Esophagus squamous epithelium (tissue), 4 donors: Measurements from ENCODE around the gene ST6GALNAC3.

Source experiments
- POLR2A ChIP-seq, 4 donors: fragments of 450-650 bp; IDR thresholded peaks; one replicate each; pipeline ENCODE4 v1.6.1; 2017; ENCODE audit warnings: antibody characterized with exemption in 4 of 4, mild to moderate bottlenecking in 4 of 4, moderate library complexity in 3 of 4
- TF ChIP-seq, protein P1 (sequence below), 6 experiments: fragments of 450-650 bp in 4 of 6; fragments of 200-600 bp in 2 of 6; sonication (generic) in 2 of 6; IDR thresholded peaks; one replicate each; pipeline ENCODE4 v1.5.1; 2016 to 2019; ENCODE audit warnings: antibody characterized with exemption in 6 of 6, mild to moderate bottlenecking in 4 of 6, moderate library complexity in 4 of 6

DNA sequence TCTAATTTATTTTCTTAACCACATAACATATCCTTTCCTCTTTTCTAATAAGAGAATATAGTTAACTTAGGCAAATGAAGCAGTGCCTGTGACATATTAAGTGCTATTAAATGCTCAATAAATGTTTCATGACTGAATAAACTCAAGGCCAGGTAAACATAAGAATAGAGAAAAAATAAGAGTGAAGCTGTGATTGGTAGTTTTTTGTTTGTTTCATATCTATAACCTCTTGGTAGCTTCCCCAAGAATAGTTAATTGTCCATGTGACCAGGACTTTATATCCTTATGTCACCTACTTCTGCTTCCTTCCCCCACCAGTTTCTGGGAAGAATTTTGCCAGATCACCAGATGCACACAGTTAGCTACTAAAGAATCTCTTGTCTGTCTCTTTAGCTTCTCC lies 497.7 kb downstream of the ST6GALNAC3 start:
- TF ChIP-seq, protein P1, sequence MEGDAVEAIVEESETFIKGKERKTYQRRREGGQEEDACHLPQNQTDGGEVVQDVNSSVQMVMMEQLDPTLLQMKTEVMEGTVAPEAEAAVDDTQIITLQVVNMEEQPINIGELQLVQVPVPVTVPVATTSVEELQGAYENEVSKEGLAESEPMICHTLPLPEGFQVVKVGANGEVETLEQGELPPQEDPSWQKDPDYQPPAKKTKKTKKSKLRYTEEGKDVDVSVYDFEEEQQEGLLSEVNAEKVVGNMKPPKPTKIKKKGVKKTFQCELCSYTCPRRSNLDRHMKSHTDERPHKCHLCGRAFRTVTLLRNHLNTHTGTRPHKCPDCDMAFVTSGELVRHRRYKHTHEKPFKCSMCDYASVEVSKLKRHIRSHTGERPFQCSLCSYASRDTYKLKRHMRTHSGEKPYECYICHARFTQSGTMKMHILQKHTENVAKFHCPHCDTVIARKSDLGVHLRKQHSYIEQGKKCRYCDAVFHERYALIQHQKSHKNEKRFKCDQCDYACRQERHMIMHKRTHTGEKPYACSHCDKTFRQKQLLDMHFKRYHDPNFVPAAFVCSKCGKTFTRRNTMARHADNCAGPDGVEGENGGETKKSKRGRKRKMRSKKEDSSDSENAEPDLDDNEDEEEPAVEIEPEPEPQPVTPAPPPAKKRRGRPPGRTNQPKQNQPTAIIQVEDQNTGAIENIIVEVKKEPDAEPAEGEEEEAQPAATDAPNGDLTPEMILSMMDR (IDR thresholded peaks at IDR 0.05): no peak
- no peak for TF ChIP-seq POLR2A (IDR thresholded peaks at IDR 0.05)
